ENCODE measurements around the gene ANGPTL5.

DNA sequence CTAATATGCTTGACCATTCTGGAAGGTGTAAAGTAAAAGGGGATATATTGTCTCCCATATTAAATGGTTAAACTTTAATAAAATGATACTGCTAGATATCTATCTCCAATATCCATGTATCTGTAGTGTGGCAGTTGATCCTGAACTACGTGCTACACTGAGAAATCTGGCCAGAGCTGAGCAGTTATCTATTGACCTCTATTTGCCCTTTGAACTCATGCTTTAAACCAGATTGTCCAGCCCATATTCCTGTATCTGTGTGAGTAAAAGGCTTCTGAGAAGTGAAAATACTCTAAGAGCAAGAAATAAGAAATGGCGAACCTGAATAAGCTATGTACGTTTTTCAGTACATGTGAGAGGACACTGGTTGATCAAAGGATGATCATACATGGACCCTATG, 39.0 kb upstream of the ANGPTL5 start:
- TF ChIP-seq CTCF (IDR thresholded peaks at IDR 0.05 in 4 of 5, conservative IDR thresholded peaks at IDR 0.05 in 1 of 5) (no peak), POLR2A (IDR thresholded peaks at IDR 0.05) (no peak)
